IMR-90 (cell line): ENCODE measurements around the gene SLC6A3. TPM values are rescaled to one million over a fixed set of nuclear protein-coding genes. Genes with fewer than 3 reads are reported as not detected.

Source experiments
- ATAC-seq: fragments of 200-7000 bp; cut with Tn5 transposase; 2 replicates; pipeline ENCODE4 v1.9.1; 2020; ENCODE audit warnings: low read depth, mild to moderate bottlenecking, moderate library complexity
- BruUV-seq: library from RNA; stranded (reverse); fragments of 400-500 nt; replicated peaks from 2 replicates; lab custom pipeline; 2021; lab: Mats Ljungman, UMichigan
- CTCF ChIA-PET: fragments of 300-600 bp; formaldehyde crosslinking; extraction: SDS; loops from one replicate; lab custom pipeline; 2021; ENCODE audit warnings: antibody characterized with exemption; lab: Yijun Ruan, JAX
- POLR2A ChIA-PET: fragments of 300-600 bp; sonication (Branson Sonifier 250); formaldehyde crosslinking; loops from one replicate; lab custom pipeline; 2022; ENCODE audit warnings: antibody characterized with exemption; ENCODE audit not compliant: unreplicated experiment; lab: Charles Lee
- DNase-seq: peaks from one replicate; pipeline ENCODE4 v3.0.0; 2013
- H2AFZ ChIP-seq: replicated peaks from 2 replicates; pipeline ENCODE3; 2013; ENCODE audit warnings: low read length, mild to moderate bottlenecking; ENCODE audit not compliant: poor library complexity
- H2AK5ac ChIP-seq: 2 replicates; pipeline ENCODE4 v1.6.1; 2013; ENCODE audit warnings: low read depth, low read length, inconsistent platforms
- H2AK9ac ChIP-seq: replicated peaks from 2 replicates; pipeline ENCODE3; 2013; ENCODE audit warnings: mild to moderate bottlenecking, low read depth, low read length, moderate library complexity; ENCODE audit not compliant: poor library complexity
- H2BK120ac ChIP-seq: 2 replicates; pipeline ENCODE4 v1.6.1; 2013; ENCODE audit warnings: low read depth, low read length, inconsistent platforms
- H2BK15ac ChIP-seq: 3 replicates; pipeline ENCODE4 v1.6.1; 2013; ENCODE audit warnings: low read depth, low read length, inconsistent platforms
- H2BK20ac ChIP-seq: 2 replicates; pipeline ENCODE4 v1.6.1; 2013; ENCODE audit warnings: low read depth, mild to moderate bottlenecking, inconsistent platforms, low read length, moderate library complexity
- H2BK5ac ChIP-seq: 2 replicates; pipeline ENCODE4 v1.6.1; 2013; ENCODE audit warnings: mild to moderate bottlenecking, low read depth, low read length, inconsistent platforms; ENCODE audit not compliant: poor library complexity, severe bottlenecking
- H3K14ac ChIP-seq: replicated peaks from 2 replicates; pipeline ENCODE4 v1.6.1; 2013; ENCODE audit warnings: low read depth, low read length, inconsistent platforms
- H3K18ac ChIP-seq: 2 replicates; pipeline ENCODE4 v1.6.1; 2013; ENCODE audit warnings: low read depth, low read length, control low read depth
- H3K23ac ChIP-seq: 2 replicates; pipeline ENCODE4 v1.6.1; 2013; ENCODE audit warnings: low read depth, low read length, inconsistent platforms
- H3K27ac ChIP-seq: 2 replicates; pipeline ENCODE4 v1.5.1; 2013; ENCODE audit warnings: mild to moderate bottlenecking, control low read depth, low read length; ENCODE audit not compliant: insufficient read depth
- H3K27me3 ChIP-seq: 2 replicates; pipeline ENCODE4 v1.6.1; 2013; ENCODE audit warnings: low read length; ENCODE audit not compliant: control insufficient read depth, insufficient read depth
- H3K36me3 ChIP-seq: 2 replicates; pipeline ENCODE4 v1.6.1; 2013; ENCODE audit warnings: low read length, mixed read lengths; ENCODE audit not compliant: control insufficient read depth, insufficient read depth
- H3K4ac ChIP-seq: 2 replicates; pipeline ENCODE4 v1.6.1; 2013; ENCODE audit warnings: low read depth, low read length, inconsistent platforms
- H3K4me1 ChIP-seq: 2 replicates; pipeline ENCODE4 v1.6.1; 2013; ENCODE audit warnings: low read length, mixed read lengths; ENCODE audit not compliant: control insufficient read depth, insufficient read depth
- H3K4me2 ChIP-seq: 2 replicates; pipeline ENCODE4 v1.6.1; 2013; ENCODE audit warnings: low read depth, mild to moderate bottlenecking, control low read depth, low read length, moderate library complexity
- H3K4me3 ChIP-seq: 2 replicates; pipeline ENCODE4 v1.5.1; 2013; ENCODE audit warnings: low read depth, mild to moderate bottlenecking, control low read depth, low read length, moderate library complexity; ENCODE audit not compliant: insufficient read depth
- H3K56ac ChIP-seq: 2 replicates; pipeline ENCODE4 v1.6.1; 2013; ENCODE audit warnings: low read length, inconsistent platforms; ENCODE audit not compliant: insufficient read depth; ENCODE audit errors: extremely low read depth
- H3K79me1 ChIP-seq, 2 experiments: 2 replicates each; pipeline ENCODE4 v1.6.1; 2013; ENCODE audit warnings: low read length in 2 of 2, inconsistent platforms in 1 of 2, low read depth in 1 of 2
- H3K9ac ChIP-seq: 2 replicates; pipeline ENCODE4 v1.6.1; 2013; ENCODE audit warnings: low read depth, low read length, control low read depth
- H3K9me1 ChIP-seq: 2 replicates; pipeline ENCODE4 v1.6.1; 2013; ENCODE audit warnings: low read length, inconsistent platforms; ENCODE audit not compliant: insufficient read depth
- H3K9me3 ChIP-seq: 2 replicates; pipeline ENCODE4 v1.6.1; 2013; ENCODE audit warnings: low read length; ENCODE audit not compliant: control insufficient read depth, insufficient read depth
- H4K20me1 ChIP-seq: 2 replicates; pipeline ENCODE4 v1.6.1; 2013; ENCODE audit warnings: low read length, inconsistent platforms; ENCODE audit not compliant: insufficient read depth
- H4K5ac ChIP-seq: 2 replicates; pipeline ENCODE4 v1.6.1; 2013; ENCODE audit warnings: mild to moderate bottlenecking, low read depth, low read length, control low read depth
- H4K8ac ChIP-seq, 2 experiments: 2 replicates each; pipeline ENCODE4 v1.6.1; 2013; ENCODE audit warnings: low read depth in 2 of 2, low read length in 2 of 2, control low read depth in 1 of 2, inconsistent platforms in 1 of 2
- H4K91ac ChIP-seq: 2 replicates; pipeline ENCODE4 v1.6.1; 2013; ENCODE audit warnings: low read depth, low read length, inconsistent platforms; ENCODE audit not compliant: insufficient read depth
- BHLHE40 ChIP-seq: fragments of 150-350 bp; IDR thresholded peaks from 2 replicates; pipeline ENCODE4 v1.6.1; 2016; ENCODE audit warnings: mild to moderate bottlenecking, low read depth, low read length
- CEBPB ChIP-seq: IDR thresholded peaks from 2 replicates; pipeline ENCODE4 v1.6.1; 2012; ENCODE audit warnings: low read depth, low read length, improper control_type of control experiment
- CHD1 ChIP-seq: IDR thresholded peaks from 2 replicates; pipeline ENCODE4 v1.6.1; 2012; ENCODE audit warnings: low read depth, low read length, improper control_type of control experiment
- FOS ChIP-seq: fragments of 150-350 bp; IDR thresholded peaks from 2 replicates; pipeline ENCODE4 v1.6.1; 2016; ENCODE audit warnings: low read depth, low read length
- MAFK ChIP-seq: IDR thresholded peaks from 2 replicates; pipeline ENCODE4 v1.6.1; 2012; ENCODE audit warnings: low read depth, low read length, improper control_type of control experiment
- MAZ ChIP-seq: IDR thresholded peaks from 2 replicates; pipeline ENCODE4 v1.6.1; 2012; ENCODE audit warnings: low read depth, mild to moderate bottlenecking, low read length, improper control_type of control experiment, moderate library complexity, borderline replicate concordance
- MXI1 ChIP-seq: IDR thresholded peaks from 2 replicates; pipeline ENCODE4 v1.6.1; 2012; ENCODE audit warnings: low read depth, mild to moderate bottlenecking, low read length, moderate library complexity, borderline replicate concordance
- NFE2L2 ChIP-seq: fragments of 150-350 bp; IDR thresholded peaks from 2 replicates; pipeline ENCODE4 v1.6.1; 2016; ENCODE audit warnings: low read depth, mild to moderate bottlenecking, low read length
- POLR2A ChIP-seq: IDR thresholded peaks from 2 replicates; pipeline ENCODE4 v1.6.1; 2012; ENCODE audit warnings: mild to moderate bottlenecking, low read depth, low read length
- RAD21 ChIP-seq: IDR thresholded peaks from 2 replicates; pipeline ENCODE4 v1.6.1; 2012; ENCODE audit warnings: low read length, improper control_type of control experiment
- RCOR1 ChIP-seq: IDR thresholded peaks from 2 replicates; pipeline ENCODE4 v1.6.1; 2012; ENCODE audit warnings: mild to moderate bottlenecking, low read length, improper control_type of control experiment; ENCODE audit not compliant: insufficient replicate concordance
- RFX5 ChIP-seq: IDR thresholded peaks from 2 replicates; pipeline ENCODE4 v1.8.0; 2012; ENCODE audit warnings: low read depth, mild to moderate bottlenecking, low read length, moderate library complexity
- SMC3 ChIP-seq: fragments of 150-350 bp; IDR thresholded peaks from 2 replicates; pipeline ENCODE4 v1.6.1; 2016; ENCODE audit warnings: low read depth, mild to moderate bottlenecking, antibody characterized with exemption, low read length, moderate library complexity
- WGBS, 2 experiments: methylation state at CpG; one replicate each; pipeline versions ENCODE4 v1.1.5 to v1.1.7; 2013; ENCODE audit warnings: missing lambda C conversion rate in 2 of 2; ENCODE audit not compliant: insufficient read length in 1 of 2; ENCODE audit errors: extremely low coverage in 2 of 2; 5-methylcytosine and 5-hydroxymethylcytosine counted together
- dilution Hi-C: fragments of 300-500 bp; cut with HindIII; formaldehyde crosslinking; loops from one replicate; pipeline ENCODE4 v1.14.3; 2018; ENCODE audit warnings: low sequenced_read_pairs; ENCODE audit not compliant: unreplicated experiment
- in situ Hi-C: fragments of 300-500 bp; cut with MboI; formaldehyde crosslinking; loops from 3 replicates; pipeline ENCODE4 v1.14.3; 2019; ENCODE audit warnings: low sequenced_read_pairs, inconsistent platforms, mixed read lengths
- intact Hi-C: fragments of 100-400 bp; cut with micrococcal nuclease; formaldehyde crosslinking; loops from 2 replicates; pipeline ENCODE4 v1.10.0; 2022
- polyA plus RNA-seq, 3 experiments: library from polyadenylated mRNA; depleted of rRNA; stranded (reverse); fragments of >200 nt; gene quantifications; 2 replicates each; pipeline ENCODE4 v1.2.3, GENCODE V29; 2012; ENCODE audit warnings: low replicate concordance in 1 of 3
- total RNA-seq: library from RNA; depleted of rRNA; stranded (reverse); fragments of >200 nt; gene quantifications from 2 replicates; pipeline ENCODE4 v1.2.3, GENCODE V29; 2012
- TF ChIP-seq, protein P1 (sequence below): conservative IDR thresholded peaks from 2 replicates; pipeline ENCODE4 v1.5.1; 2012; ENCODE audit warnings: mild to moderate bottlenecking, low read depth, low read length, improper control_type of control experiment
- TF ChIP-seq, protein P2 (sequence below): fragments of 150-350 bp; IDR thresholded peaks from 2 replicates; pipeline ENCODE4 v1.6.1; 2017; ENCODE audit warnings: mild to moderate bottlenecking, antibody characterized with exemption, low read length, low read depth
- TF ChIP-seq, protein P3 (sequence below): fragments of 150-350 bp; IDR thresholded peaks from 2 replicates; pipeline ENCODE4 v1.6.1; 2016; ENCODE audit warnings: low read depth, mild to moderate bottlenecking, low read length, moderate library complexity, borderline replicate concordance

The SLC6A3 gene
- total and polyA plus RNA-seq, 2 of the 4 experiments (the other 2 are of a cell fraction), result not detected

DNA sequence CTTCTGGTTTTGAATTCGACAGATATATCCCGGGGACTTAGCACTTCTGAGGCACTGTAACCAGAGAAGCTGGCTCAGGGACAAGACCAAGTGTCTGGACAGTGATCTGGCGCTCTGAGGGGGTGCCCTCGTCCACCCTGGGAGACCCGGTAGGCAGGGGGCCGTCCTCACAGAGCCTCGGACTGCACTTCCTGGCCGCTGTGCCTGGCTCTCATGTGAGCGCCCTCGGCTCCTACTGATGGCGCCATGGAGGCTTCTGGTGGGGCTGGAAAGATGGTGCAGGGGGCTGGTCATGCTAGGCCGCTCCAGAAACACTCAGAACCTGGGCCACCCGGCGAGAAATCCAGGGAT lies 18.8 kb upstream of the SLC6A3 start:
- no peak overlapping the region for H2BK5ac ChIP-seq
- H3K4ac ChIP-seq, result no peak overlapping the region
- TF ChIP-seq, protein P1, sequence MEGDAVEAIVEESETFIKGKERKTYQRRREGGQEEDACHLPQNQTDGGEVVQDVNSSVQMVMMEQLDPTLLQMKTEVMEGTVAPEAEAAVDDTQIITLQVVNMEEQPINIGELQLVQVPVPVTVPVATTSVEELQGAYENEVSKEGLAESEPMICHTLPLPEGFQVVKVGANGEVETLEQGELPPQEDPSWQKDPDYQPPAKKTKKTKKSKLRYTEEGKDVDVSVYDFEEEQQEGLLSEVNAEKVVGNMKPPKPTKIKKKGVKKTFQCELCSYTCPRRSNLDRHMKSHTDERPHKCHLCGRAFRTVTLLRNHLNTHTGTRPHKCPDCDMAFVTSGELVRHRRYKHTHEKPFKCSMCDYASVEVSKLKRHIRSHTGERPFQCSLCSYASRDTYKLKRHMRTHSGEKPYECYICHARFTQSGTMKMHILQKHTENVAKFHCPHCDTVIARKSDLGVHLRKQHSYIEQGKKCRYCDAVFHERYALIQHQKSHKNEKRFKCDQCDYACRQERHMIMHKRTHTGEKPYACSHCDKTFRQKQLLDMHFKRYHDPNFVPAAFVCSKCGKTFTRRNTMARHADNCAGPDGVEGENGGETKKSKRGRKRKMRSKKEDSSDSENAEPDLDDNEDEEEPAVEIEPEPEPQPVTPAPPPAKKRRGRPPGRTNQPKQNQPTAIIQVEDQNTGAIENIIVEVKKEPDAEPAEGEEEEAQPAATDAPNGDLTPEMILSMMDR, result no peak
- TF ChIP-seq CEBPB (no peak), BHLHE40 (no peak), NFE2L2 (no peak), CHD1 (no peak), SMC3 (no peak), MXI1 (no peak), RFX5 (no peak), RCOR1 (no peak), MAZ (no peak), FOS (no peak), POLR2A (no peak), RAD21 (no peak), MAFK (no peak)
- TF ChIP-seq, protein P2, sequence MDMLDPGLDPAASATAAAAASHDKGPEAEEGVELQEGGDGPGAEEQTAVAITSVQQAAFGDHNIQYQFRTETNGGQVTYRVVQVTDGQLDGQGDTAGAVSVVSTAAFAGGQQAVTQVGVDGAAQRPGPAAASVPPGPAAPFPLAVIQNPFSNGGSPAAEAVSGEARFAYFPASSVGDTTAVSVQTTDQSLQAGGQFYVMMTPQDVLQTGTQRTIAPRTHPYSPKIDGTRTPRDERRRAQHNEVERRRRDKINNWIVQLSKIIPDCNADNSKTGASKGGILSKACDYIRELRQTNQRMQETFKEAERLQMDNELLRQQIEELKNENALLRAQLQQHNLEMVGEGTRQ, result no peak
- TF ChIP-seq, protein P3, sequence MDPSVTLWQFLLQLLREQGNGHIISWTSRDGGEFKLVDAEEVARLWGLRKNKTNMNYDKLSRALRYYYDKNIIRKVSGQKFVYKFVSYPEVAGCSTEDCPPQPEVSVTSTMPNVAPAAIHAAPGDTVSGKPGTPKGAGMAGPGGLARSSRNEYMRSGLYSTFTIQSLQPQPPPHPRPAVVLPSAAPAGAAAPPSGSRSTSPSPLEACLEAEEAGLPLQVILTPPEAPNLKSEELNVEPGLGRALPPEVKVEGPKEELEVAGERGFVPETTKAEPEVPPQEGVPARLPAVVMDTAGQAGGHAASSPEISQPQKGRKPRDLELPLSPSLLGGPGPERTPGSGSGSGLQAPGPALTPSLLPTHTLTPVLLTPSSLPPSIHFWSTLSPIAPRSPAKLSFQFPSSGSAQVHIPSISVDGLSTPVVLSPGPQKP, result no peak
- H3K9ac ChIP-seq, result no peak overlapping the region
- no peak overlapping the region for H3K14ac ChIP-seq
- no peak overlapping the region for H3K18ac ChIP-seq
- WGBS, 2 experiments, result 87% methylated on average over 12 of the region's 14 CpGs; no CpG with 5 or more reads in 1 of the 2 experiments
- peaks cover 15% of the 10 kb centered on the region for H4K20me1 ChIP-seq
- DNase-seq (no peak), ATAC-seq (no peak)
- peaks cover 4 to 10% of the 10 kb centered on the region in 2 experiments; a peak in 1 of 4 replicates for H3K79me1 ChIP-seq
- no peak overlapping the region for H3K4me3 ChIP-seq
- dilution Hi-C loops (no loop called here), intact Hi-C loops (no loop called here), in situ Hi-C loops (no loop called here)
- H3K4me1 ChIP-seq, result no peaks in the 10 kb centered on the region
- no peak overlapping the region for H2AFZ ChIP-seq
- H3K9me3 ChIP-seq, result no peaks in the 10 kb centered on the region; the same call in 1 of the 2 replicates
- ChIA-PET POLR2A (no interaction called here), CTCF (no interaction called here)
- no peak overlapping the region for H2AK5ac ChIP-seq
- H4K91ac ChIP-seq, result no peak overlapping the region
- H2BK120ac ChIP-seq, result no peak overlapping the region
- H3K27ac ChIP-seq, result no peak overlapping the region
- H2BK20ac ChIP-seq, result no peak overlapping the region
- H3K9me1 ChIP-seq, result peaks cover 8% of the 10 kb centered on the region
- H3K4me2 ChIP-seq, result no peak overlapping the region
- H3K36me3 ChIP-seq, result peaks cover 85% of the 10 kb centered on the region
- no peak overlapping the region for H4K8ac ChIP-seq
- no peak overlapping the region for H2BK15ac ChIP-seq
- no TSS peak for BruUV-seq
- H3K23ac ChIP-seq, result no peak overlapping the region
- H3K27me3 ChIP-seq, result no peaks in the 10 kb centered on the region
- H2AK9ac ChIP-seq, result no peak overlapping the region
- H3K56ac ChIP-seq, result no peak overlapping the region
- no peak overlapping the region for H4K5ac ChIP-seq
